HG03558 (cell line): Measurements from ENCODE around the gene MZT2A.
"Not testable (repeated sequence)": the region's sequence is repeated elsewhere in the genome, so short reads cannot be mapped to it uniquely, and the experiment has no call there.

Source experiments
- ATAC-seq: cut with Tn5 transposase; IDR thresholded peaks from one replicate; pipeline ENCODE4 v1.9.1; 2021; ENCODE audit warnings: moderate number of reproducible peaks; ENCODE audit not compliant: unreplicated experiment; ENCODE audit errors: extremely low read depth

MZT2A gene

DNA sequence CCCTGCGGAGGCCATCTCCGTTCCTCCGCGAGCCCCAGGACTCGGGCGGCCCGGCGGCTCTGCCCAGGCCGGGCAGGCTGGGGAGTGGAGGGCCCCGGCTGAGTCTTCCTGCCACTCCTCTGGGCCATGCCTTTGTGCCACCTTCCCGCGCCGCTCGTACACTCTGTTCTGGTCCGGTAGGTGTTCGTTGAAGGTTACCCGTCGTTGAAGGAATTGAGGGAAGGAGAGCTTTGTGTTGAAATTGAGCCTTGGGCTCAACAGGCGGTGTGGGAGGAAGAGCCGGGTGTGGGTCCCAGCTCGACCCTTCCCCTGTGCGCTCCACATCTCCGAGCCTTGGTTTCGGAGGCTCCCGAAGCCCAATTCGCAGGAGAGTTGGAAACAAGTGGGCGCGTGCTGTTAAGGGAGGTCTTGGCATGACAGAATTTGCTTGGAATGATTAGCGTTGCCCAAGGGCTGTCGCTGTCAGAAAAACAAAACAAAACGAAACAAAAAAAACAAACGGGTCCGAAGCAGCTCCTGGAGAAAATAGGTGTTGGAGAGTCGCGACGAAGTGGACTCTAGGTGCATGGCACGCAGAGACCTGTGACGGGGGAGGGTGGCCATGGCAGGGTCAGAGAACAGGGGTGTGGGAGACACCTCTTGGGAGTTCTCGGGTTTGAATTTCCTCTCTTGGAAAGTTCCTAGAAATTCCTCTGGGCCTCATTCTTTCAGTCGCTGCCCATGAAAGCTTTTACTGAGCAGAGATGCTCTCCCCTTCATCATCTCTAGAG is 1.2 kb upstream of the MZT2A start:
- no peak for ATAC-seq

DNA sequence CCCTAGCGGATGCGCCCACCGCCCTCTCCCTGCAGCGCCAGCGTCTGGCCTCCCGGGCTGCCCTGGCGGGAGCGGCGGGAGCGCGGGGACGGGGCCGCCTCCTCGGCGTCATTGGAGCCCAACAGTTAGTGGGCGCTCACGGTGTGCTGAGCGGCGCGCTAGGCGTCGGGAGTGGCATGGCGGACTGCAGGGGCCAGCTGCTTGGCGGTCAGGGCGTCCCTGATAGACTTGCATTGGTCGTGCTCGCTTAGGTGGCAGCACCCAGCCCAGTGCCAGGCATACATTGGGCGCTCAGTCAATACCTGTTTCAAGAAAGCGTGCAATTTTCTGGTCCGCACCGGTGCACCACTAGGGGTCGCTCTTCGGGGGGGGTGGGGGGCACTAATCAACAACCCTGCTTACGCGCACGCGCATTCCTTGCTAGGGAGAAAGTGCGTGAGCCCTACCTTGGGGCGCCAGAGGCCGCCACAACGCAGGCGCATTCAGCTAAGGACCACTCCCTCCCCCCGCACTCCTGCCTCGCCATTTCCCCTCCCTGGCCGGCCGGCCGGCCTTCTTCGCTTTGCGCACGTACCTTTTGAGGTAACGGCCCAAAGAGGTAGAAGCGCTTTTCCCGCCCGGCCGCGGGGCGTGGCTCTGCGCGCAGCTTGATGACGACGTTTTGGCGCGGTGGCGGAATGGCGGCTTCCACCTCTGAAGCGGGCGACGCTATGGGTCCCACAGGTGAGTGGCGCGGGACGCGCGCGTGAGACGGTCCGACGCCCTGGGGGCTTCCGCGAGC is 411 bp upstream of the MZT2A start:
- peak; percentile 47 for ATAC-seq

DNA sequence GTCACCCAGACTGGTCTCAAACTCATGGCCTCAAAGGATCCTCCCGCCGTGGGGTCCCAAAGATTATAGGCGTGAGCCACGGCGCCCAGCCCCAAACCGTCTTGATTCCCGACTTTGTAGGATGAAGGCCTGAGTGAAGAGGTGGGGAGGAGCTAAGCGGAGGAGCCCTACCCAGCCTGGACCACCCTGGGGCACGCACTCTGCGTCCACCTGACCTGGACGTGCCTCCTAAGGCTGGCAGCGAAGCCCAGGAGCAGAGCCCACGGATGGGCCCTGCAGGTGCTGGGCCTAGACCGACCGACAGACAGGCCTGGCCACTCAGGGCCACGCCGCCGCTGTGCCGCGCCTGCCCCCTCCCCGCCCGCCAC is 744 bp downstream of the MZT2A start:
- ATAC-seq = not testable (repeated sequence)

DNA sequence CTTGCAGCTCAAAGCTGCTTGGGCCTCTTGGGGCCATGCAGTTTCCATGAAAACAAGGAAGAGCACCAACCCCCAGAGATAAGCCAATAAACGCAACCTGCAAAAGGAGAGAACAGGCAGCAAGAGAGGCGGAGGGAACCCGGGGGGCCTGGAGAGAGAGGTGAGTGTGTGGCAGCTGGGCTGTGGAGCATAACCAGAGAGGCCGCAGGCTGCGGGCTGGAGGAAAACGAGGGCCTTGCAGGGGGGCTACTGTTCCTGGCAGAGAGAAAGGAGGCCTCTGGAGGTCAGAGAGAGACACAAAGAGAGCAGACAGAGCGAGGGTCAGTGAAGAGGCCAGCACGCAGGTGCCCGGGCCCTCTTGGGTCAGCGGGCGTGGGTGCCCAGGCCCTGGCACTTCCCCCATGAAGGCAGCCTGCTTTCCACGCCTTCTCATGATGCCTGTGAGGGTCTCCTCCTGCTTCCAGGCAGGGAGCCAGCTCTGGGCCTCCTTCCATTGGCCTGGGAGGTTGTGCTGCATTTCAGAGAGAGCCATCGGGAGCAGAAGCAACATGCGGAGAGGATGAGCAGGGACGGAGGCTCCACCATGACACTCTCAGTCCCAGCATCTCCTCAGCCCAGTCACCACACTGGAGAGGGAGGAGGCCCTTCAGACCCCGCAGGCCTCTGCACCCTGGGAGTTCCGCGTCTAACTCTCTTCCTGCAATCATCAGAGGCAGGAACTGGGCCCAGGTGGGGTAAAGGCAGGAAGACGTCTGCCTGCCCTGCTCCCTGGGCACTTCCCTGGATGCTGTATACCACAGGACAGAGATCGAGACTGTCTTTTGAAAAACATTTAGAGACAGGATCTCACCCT is 1.4 kb downstream of the MZT2A start:
- ATAC-seq = not testable (repeated sequence)

DNA sequence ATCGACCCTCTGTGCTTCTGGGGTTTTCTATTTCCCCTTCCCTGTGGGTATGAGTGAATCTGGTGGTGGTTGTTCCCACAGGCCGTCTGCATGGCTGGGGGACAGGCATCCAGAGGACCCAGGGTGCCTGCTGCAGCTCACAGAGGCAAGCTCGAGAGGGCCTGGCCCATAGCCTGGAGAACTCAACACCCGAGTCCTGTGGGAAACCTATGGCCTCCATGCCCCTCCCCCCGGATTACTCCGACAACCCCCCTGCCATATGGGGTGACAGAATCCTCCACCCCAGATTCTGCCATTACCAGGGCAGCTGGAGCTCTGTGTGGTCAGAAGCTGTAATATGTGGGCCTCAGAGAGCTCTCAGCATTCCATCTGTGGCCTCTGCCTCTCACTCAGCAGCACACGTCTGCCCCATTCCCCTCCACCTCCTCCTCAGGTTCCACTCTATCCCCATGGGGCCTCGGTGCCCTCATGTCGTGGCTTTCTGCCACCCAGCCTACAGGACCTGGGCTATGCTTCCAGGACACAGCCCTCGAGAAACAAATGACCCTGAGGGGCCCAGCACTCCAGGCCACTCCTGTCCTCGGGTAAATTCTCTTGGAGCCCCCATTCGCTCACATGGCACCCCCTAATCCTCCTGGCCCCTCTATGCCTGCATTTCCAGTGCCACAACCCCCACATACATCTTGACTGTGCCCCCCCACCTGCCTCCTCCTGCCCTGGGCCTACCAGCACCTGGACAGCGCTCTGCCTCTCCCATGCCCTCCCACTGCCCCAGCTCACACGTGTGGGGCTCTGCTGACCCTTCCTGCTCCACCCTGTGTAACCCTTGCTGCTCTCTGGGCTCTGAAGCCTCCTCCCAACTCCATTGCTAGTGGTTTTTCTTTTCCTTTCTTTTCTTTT is 3.6 kb downstream of the MZT2A start:
- no peak for ATAC-seq

DNA sequence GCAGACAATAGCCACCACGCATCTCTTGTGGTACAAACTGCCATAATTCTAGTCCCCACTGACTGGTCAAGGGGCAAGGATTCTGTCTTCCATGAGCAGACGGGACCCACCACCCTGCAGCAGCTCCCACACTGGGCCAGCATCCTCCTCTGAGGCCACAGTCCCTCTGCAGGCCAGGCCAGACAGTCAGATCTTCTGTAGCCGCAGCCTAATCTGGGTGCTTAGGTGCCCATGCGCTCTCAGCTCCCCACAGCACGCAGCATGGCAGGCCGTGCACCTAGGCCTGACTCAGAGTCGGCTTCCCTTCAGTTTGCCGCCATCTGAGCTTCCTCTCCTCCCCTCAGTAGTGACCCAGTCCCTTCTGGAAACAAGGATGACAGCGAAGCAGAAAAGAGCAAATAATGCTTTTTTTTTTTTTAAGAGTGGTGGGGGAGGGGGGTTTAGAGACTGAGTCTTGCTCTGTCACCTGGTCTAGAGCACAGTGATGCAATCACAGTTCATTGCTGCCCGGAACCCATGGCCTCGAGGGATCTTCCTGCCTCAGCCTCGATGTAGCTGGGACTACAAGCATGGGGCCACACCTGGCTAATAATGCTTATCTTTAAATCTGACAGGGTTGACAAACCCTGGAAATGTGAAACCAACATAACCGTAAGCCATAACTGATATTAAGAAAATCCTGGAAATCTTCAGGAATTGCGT is 5.8 kb downstream of the MZT2A start:
- ATAC-seq = not testable (repeated sequence)

DNA sequence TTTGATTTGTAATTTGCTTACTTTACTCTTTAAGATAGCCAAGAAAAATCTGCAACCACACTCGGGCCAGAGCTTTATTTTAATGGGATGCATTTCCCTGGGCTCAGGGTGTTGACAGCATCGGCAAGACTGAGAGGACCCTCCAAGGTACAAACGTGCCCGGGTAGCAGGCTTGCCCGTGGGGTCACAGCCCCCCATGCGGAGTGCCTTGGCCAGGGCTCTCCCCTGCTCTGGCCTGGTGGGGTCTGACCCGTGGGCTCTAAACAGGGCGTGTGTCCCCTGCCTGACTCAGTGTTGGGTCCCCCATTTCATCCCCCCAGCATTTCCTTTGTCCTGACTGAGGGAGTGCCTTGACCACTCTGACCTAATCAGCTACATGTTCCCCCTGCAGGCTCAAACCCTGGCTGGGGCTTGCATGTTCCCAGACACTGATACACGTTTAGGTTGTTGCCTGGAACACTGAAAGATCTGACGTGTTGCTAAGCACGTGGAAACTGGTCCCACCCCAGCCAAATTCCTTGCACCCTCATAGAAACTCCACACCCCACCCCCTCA is 7.2 kb downstream of the MZT2A start:
- not testable (repeated sequence) for ATAC-seq

DNA sequence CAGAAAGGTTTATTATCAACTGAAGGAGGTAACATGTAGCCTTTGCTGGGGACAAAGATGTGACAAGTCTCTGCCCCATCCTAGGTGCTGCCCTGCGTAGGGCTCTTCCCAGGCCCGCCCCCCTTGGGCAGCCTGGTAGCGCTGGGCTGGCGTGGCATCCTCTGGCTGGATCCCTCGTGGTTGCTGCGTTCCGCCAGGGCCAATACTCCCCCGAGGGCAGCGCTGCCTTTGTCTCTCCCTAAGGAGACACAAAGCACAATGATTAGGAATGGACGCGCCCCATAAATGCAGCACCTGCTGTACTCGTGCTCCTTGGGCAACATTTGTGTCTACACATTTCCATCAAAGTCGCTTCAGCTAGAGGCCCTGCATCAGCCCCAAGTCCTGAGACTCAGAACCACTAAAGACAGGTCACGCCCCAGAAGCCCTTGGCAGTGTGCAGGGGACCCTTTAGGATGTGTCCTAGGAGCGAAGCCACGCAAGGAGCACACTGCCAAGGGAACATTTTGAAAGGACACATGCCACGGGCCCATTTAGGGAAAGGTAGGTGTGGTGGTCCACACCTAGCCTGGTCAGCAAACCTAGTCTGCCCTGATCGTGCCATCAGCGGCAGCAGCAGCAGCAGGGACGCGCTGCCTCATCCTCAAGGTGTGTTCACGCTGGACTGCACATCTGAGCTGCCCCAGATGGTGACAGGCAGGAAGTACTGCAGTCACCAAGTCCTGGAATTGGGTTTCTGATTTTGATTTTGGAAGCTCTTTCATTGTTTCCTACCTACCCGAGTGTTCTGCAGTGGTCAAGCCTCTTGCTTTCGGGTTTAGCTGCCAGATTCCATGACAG is 8.0 kb downstream of the MZT2A start:
- ATAC-seq = not testable (repeated sequence)

DNA sequence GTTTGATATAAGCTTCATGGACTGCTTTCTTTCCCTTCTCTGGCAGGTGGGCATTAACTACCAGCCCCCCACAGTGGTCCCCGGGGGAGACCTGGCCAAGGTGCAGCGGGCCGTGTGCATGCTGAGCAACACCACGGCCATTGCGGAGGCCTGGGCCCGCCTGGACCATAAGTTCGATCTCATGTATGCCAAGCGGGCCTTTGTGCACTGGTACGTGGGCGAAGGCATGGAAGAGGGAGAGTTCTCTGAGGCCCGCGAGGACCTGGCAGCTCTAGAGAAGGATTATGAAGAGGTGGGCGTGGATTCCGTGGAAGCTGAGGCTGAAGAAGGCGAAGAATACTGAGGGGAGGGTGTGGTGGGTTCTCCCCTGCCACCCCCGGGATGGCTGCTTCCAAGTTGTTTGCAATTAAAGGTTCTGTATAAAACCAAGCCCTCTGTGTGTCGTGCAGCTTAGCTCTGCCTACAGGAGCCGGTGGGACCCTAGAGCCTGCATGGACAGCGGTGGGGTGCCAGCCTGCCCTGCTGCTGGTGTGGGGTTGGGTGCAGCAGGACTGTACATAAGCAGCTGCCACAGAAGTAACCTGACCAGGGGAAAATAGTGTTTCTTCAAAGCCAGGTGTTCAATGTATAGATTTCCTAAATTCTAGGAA is 9.6 kb downstream of the MZT2A start:
- not testable (repeated sequence) for ATAC-seq

DNA sequence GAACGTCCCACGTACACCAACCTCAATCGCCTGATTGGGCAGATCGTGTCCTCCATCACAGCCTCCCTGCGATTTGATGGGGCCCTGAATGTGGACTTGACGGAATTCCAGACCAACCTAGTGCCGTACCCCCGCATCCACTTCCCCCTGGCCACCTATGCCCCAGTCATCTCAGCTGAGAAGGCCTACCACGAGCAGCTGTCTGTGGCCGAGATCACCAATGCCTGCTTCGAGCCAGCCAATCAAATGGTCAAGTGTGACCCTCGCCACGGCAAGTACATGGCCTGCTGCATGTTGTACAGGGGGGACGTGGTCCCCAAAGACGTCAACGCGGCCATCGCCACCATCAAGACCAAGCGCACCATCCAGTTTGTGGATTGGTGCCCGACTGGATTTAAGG is 11.8 kb downstream of the MZT2A start:
- ATAC-seq = not testable (repeated sequence)

DNA sequence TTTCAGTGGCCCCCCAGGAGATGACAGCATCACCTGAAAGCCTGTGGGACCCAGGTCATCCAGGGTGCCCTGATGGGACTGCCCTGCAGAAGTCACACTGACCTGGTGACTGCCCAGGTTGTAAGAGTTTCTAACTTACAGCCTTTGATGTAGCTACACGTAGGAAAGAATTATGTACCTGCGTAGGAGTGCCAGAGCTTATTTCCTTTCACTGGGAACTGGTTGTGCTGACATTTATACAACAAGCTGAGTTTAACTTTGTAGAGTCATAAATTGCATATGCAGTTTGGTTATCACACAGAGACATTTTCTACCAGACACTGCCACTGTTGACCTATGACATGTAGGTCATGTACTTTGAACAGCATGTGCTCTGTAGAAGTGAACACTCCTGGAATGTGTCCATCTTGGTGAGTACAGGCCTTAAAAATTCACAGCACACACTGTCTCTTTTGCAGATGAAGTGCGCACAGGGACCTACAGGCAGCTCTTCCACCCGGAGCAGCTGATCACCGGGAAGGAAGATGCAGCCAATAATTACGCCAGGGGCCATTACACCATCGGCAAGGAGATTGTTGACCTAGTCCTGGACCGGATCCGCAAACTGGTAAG is 13.2 kb downstream of the MZT2A start:
- ATAC-seq = not testable (repeated sequence)

DNA sequence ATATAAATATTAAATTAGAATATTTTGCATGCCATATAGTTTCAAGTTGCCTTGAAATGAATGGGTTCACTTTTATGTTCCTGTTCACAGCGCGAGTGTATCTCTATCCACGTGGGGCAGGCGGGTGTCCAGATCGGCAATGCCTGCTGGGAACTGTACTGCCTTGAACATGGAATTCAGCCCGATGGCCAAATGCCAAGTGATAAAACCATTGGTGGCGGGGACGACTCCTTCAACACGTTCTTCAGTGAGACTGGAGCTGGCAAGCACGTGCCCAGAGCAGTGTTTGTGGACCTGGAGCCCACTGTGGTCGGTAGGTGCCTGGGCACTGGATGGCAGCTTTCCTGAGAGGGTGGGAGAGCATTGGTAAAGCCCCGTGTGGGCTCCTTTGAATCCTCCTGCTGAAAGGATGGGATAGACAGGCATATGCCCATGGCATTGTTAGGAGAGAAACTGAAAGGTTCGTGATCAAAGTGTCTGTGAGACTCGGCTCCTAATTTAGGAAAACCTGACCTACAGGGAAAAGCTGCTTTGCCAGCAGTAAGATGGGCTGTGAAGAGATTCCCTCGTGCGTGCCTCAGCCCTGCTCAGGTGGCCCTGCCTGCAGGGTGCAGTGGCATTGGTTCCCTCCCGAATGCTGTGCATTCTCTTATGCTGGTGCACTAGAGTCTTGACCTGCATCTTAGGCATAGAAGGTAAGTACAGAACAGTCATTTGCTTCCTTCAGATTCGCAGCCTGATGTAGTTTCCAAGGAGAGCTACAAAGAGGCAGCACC is 13.9 kb downstream of the MZT2A start:
- ATAC-seq = not testable (repeated sequence)

DNA sequence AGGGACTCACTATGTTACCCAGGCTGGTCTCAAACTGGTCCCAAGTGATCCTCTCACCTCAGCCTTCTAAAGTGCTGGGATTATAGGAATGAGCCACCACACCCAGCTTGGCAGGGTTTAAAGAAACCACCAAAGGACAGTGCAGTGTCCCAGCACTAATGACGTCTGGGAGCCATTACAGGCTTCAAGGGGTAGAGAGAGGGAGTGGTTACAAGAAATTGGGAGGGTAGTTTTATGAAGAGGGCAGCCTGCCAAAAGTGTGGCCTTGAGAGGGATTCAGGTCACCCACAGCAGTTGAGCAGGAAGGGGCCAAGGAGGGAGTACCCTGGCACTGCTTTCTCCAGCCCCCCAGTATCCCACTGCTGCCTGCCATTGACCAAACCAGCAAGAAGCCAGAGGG is 15.0 kb downstream of the MZT2A start:
- not testable (repeated sequence) for ATAC-seq

DNA sequence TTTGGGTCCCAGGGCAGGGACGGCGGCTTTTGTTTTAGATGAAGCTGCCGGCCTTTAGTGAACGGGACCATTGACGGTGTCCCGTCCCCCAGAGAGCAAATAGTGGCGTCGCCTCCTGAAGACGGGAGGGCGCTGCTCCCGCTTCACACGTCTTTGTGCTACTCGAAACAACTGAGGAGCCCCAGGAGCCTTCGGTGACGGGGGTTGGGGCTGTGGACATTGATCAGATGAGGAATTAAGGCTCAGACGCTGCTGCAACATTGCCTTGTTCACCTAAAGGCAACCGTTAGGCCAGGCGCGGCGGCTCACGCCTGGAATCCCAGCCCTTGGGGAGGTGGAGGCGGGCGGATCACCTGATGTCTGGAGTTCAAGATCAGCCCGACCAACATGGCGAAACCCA is 15.8 kb downstream of the MZT2A start:
- ATAC-seq = not testable (repeated sequence)

DNA sequence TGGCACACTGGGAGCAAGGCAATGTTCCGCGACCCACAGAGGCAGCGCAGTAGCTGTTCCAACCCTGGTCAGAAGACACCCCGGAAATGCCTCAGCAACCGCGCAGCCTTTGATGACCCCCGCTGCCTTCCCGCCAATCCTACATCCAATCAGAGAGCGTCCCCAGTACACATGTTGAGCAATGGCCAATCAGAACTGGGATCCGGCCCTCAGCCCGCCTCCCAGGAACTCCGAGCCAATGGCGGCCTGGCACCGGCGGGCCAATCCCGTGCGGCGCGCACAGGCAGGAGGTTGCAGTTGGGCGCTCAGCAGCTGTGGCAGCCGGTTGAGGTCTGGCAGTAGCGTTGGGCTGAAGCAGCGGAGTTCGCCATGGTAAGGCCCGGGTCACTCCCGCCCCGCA is 16.4 kb downstream of the MZT2A start, which contains the start of gene TUBA3D:
Gene TUBA3D, plus strand, starts transcription at position 289 of the 400 bp plus-strand sequence. Its CDS starts 81 bp downstream, at position 370.
- ATAC-seq = no peak

DNA sequence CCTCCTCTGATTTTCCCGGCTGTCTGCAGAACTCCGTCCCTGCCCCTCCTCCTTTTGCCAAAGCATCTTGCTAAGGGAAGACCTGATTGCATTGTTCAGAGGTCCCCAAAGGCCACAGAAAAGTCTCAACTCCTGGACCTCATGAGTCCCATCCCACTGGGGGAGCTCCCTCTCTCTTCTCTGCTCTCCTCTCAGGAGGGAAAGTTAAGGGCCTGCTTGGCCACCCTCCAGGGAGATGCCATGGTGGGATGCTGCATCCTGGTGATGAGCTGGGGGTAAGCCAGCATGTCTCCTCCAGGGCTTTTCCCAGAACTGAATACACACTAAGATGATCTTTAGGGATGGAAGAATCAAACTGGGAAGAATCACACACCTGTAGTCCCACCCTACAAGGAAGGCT is 18.9 kb downstream of the MZT2A start:
- ATAC-seq = not testable (repeated sequence)
